Measurements from ENCODE around the gene INO80C.
"Not testable (repeated sequence)": the region's sequence is repeated elsewhere in the genome, so short reads cannot be mapped to it uniquely, and the experiment has no call there.

INO80C gene

DNA sequence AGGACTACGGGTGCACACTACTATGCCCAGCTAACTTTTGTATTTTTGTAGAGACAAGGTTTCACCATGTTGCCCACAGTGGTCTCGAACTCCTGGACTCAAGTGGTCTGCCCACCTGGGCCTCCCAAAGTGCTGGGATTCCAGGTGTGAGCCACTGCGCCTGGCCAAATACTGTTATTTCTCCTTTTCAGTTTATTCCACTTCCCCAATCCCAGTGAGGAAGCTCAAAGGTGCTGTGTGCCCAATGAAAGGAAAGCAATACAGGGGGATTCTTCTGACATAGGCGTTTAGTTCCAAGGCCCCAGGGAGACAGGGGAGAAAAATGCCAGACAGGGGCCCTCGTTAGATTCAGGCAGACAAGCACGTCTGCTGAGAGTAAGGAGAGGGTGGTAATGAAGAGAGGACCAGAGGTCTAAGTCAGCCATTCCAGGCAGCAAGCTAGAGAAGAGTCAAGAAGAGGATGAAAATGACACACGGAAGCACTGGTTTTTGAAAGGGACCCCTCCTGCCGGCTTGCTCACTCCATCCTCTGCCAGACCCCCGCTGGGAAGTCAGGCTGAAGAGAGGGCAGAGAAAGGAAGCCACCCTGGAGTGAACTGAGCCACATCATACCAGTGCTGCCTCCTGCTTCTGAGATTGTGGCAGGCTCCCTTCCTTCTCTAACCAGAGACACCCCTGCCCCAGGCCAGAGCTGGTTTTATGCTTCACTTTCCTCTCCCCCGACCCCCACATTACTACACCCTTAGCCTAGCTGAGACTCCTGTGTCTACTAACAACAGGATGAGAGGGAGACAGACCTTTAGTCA lies 6.7 kb downstream of the INO80C start:
- H3K4me3 ChIP-seq, result no peak overlapping the region
- intact Hi-C loops (cut with DNase I; ENCODE audit: low total_unique reads), result loop anchor here (2.0 kb wide), 1 partner anchor 38 kb away; no protein-coding TSS in a partner anchor
- no peak for DNase-seq
- peaks cover 0 to 7% (median under 1%) of the 10 kb centered on the region in 4 donors for H3K4me1 ChIP-seq
- H3K27me3 ChIP-seq, result no peaks in the 10 kb centered on the region
- no peaks in the 10 kb centered on the region for H3K36me3 ChIP-seq
- H3K9me3 ChIP-seq, result no peaks in the 10 kb centered on the region
- H3K27ac ChIP-seq, result no peak overlapping the region
- no peak for TF ChIP-seq CTCF (IDR thresholded peaks at IDR 0.05)

DNA sequence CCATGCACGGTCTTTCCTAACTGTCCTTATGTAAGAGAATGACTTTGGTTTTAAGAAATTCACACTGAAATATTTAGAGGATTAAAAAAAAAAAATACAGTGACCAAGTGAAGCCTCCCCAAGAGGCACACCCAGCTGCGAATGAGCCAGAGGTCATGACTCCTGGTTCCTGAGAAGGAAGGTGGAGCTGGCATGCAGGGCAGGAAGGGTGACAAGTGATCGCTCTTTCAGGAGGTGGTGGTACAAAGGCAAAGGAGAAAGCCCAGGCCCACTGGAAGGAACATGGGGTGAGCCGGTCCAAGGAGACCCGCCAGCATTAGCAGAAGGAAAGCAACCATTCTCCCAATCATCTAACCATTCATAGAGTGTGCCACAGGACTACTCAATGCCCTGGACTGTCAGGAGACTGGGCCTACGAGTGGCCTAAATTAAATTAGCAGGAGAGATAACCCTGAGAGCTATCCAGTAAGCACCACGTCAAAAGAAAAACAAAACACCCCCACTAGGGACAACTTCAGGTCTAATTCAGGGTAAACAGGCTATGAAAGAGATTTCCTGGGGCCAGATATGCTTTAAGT lies 7.8 kb downstream of the INO80C start:
- Histone ChIP-seq H3K9me3 (no peaks in the 10 kb centered on the region), H3K36me3 (no peaks in the 10 kb centered on the region), H3K27me3 (no peaks in the 10 kb centered on the region), H3K4me1 (peaks cover 0 to 3% (median 0%) of the 10 kb centered on the region in 4 donors), H3K27ac (no peak overlapping the region), H3K4me3 (no peak overlapping the region)
- intact Hi-C loops (cut with DNase I; ENCODE audit: low total_unique reads), result loop anchor here (2.0 to 10.0 kb wide), 2 partner anchors 39 to 75 kb away; no protein-coding TSS in a partner anchor
- DNase-seq, result no peak
- no peak for TF ChIP-seq CTCF (IDR thresholded peaks at IDR 0.05)

DNA sequence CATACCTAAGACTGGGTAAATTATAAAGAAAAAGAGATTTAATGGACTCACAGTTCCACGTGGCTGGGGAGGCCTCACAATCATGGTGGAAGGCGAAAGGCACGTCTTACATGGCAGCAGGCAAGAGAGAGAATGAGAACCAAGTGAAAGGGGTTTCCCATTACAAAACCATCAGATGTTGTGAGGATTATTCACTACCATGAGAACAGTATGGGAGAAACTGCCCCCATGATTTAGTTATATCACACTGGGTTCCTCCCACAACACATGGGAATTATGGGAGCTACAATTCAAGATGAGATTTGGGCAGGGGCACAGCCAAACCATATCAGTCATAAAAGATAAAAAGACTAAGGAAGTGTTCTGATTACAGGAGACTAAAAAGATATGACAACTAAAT lies 8.5 kb downstream of the INO80C start:
- not testable (repeated sequence) for H3K27me3 ChIP-seq, H3K27ac ChIP-seq, H3K36me3 ChIP-seq, DNase-seq, H3K4me3 ChIP-seq, H3K4me1 ChIP-seq, H3K9me3 ChIP-seq
- intact Hi-C loops (cut with DNase I; ENCODE audit: low total_unique reads), result loop anchor here (10.0 kb wide), 1 partner anchor 74 kb away; no protein-coding TSS in a partner anchor

DNA sequence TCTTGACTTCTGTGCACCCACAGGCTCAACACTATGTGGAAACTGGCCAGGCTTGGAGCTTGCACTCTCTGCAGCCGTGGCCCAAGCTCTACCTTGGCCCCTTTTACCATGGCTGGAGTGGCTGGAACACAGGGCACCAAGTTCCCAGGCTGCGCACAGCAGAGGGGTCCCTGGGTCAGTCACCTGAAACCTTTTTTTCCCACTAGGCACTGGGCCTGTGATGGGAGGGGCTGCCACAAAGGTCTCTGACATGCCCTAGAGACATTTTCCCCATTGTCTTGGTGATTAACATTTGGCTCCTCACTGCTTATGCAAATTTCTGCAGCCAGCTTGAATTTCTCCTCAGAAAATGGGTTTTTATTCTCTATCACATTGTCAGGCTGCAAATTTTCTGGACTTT lies 9.4 kb downstream of the INO80C start:
- not testable (repeated sequence) for H3K4me3 ChIP-seq, H3K27me3 ChIP-seq, H3K4me1 ChIP-seq, H3K9me3 ChIP-seq, H3K36me3 ChIP-seq, H3K27ac ChIP-seq, DNase-seq
- intact Hi-C loops (cut with DNase I; ENCODE audit: low total_unique reads), result loop anchor here (10.0 kb wide), 1 partner anchor 74 kb away; no protein-coding TSS in a partner anchor

DNA sequence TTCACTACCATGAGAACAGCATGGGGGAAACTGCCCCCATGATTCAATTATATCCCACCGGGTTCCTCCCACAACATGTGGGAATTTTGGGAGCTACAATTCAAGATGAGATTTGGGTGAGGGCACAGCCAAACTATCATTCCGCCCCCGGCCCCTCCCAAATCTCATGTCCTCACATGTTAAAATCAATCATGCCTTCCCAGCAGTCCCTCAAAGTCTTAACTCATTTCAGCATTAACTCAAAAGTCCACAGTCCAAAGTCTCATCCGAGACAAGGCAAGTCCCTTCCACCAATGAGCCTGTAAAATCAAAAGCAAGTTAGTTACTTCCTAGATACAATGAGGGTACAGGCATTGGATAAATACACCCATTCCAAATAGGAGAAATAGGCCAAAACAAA lies 10.2 kb downstream of the INO80C start:
- H3K27me3 ChIP-seq, H3K4me1 ChIP-seq, H3K27ac ChIP-seq: not testable (repeated sequence)

GRCh38 chr18:35485852-35486251 lies 11.9 kb downstream of the INO80C start:
- Histone ChIP-seq H3K27me3 (no peaks in the 10 kb centered on the region), H3K4me1 (peaks cover 0 to 9% (median 4%) of the 10 kb centered on the region in 4 donors), H3K27ac (no peak overlapping the region), H3K36me3 (no peaks in the 10 kb centered on the region), H3K9me3 (no peaks in the 10 kb centered on the region), H3K4me3 (no peak overlapping the region)
- no peak for DNase-seq
- no peak for TF ChIP-seq CTCF (IDR thresholded peaks at IDR 0.05)
- intact Hi-C loops (cut with DNase I; ENCODE audit: low total_unique reads), result loop anchor here (10.0 kb wide), 1 partner anchor 71 kb away; no protein-coding TSS in a partner anchor

More for the DNA sequence above, 10.2 kb downstream of the INO80C start:
- not testable (repeated sequence) for H3K9me3 ChIP-seq, H3K36me3 ChIP-seq, H3K4me3 ChIP-seq, DNase-seq
- intact Hi-C loops (cut with DNase I; ENCODE audit: low total_unique reads), result loop anchor here (10.0 kb wide), 1 partner anchor 73 kb away; no protein-coding TSS in a partner anchor

GRCh38 chr18:35484034-35484433 lies 13.7 kb downstream of the INO80C start:
- TF ChIP-seq CTCF (IDR thresholded peaks at IDR 0.05), result no peak
- intact Hi-C loops (cut with DNase I; ENCODE audit: low total_unique reads), result loop anchor here (10.0 kb wide), 1 partner anchor 69 kb away; no protein-coding TSS in a partner anchor
- no peak for DNase-seq
- H3K4me1 ChIP-seq, result peaks cover 0 to 26% (median 8%) of the 10 kb centered on the region in 4 donors
- H3K27me3 ChIP-seq, result no peaks in the 10 kb centered on the region
- H3K4me3 ChIP-seq, result no peak overlapping the region
- no peaks in the 10 kb centered on the region for H3K36me3 ChIP-seq
- no peaks in the 10 kb centered on the region for H3K9me3 ChIP-seq
- no peak overlapping the region for H3K27ac ChIP-seq
